ENCODE measurements around the gene KIAA0753. TPM values are rescaled to one million over a fixed set of nuclear protein-coding genes. Genes with fewer than 3 reads are reported as not detected.

KIAA0753 gene
- total and polyA plus RNA-seq, 10 of the 15 experiments (the other 5 are each of a cell fraction or from before 2014, with no cell fraction given) = 2.2 to 15.2 (median 7.7) TPM

- TF ChIP-seq E4F1 (IDR thresholded peaks at IDR 0.05; ENCODE audit: borderline replicate concordance, partially characterized antibody) (no peak), TBL1XR1 (IDR thresholded peaks at IDR 0.05; ENCODE audit: low read depth, low read length) (no peak), PAX8 (IDR thresholded peaks at IDR 0.05) (no peak)
Observed at GRCh38 chr17:6571452-6571781, 69.1 kb downstream of the KIAA0753 start (continued).

GRCh38 chr17:6570731-6571451, 69.6 kb downstream of the KIAA0753 start:
- WGBS (ENCODE audit: insufficient coverage, insufficient replicate concordance, low lambda C conversion rate, missing lambda C conversion rate) = 84% methylated on average over 18 of the region's 18 CpGs
- H3K9me3 ChIP-seq (replicated peaks; ENCODE audit: control insufficient read depth, insufficient read depth, low read length) = no peaks in the 10 kb centered on the region
- H3K79me2 ChIP-seq (ENCODE audit: control insufficient read depth, insufficient read depth, low read length) = no peaks in the 10 kb centered on the region
- intact Hi-C loops (cut with micrococcal nuclease; ENCODE audit: unreplicated experiment) = no loop called here
- no TSS peak for BruUV-seq (replicated peaks)
- ChIA-PET POLR2A (no interaction called here), RAD21 (ENCODE audit: unreplicated experiment) (no interaction called here), CTCF (no interaction called here), SMC1A (ENCODE audit: uncharacterized antibody, unreplicated experiment) (no interaction called here)
- H3K9ac ChIP-seq (ENCODE audit: control insufficient read depth, insufficient read depth, low read length) = no peak overlapping the region
- FAIRE-seq (no peak), ATAC-seq (no peak), DNase-seq (ENCODE audit: low read depth, low spot score) (no peak)
- in situ Hi-C loops (cut with MboI) = no loop called here
- peaks cover 13% of the 10 kb centered on the region for H3K4me1 ChIP-seq (ENCODE audit: control insufficient read depth, insufficient read depth, low read length)
- no peak overlapping the region for H2AFZ ChIP-seq (ENCODE audit: control insufficient read depth, low read depth, low read length)
- TF ChIP-seq HDAC6 (IDR thresholded peaks at IDR 0.05; ENCODE audit: unreplicated experiment) (no peak), NR2F1 (conservative IDR thresholded peaks at IDR 0.05) (no peak), RCOR1 (conservative IDR thresholded peaks at IDR 0.05; ENCODE audit: low read depth, low read length) (no peak), E2F4 (IDR thresholded peaks at IDR 0.05; ENCODE audit: low read depth, low read length) (no peak), POLR2AphosphoS5 (IDR thresholded peaks at IDR 0.05; ENCODE audit: low read length) (no peak)
- H3K27me3 ChIP-seq (replicated peaks in 1 of 2; ENCODE audit: control insufficient read depth in 2 of 2, insufficient read depth in 2 of 2, low read length in 1 of 2) = no peaks in the 10 kb centered on the region
- no peaks in the 10 kb centered on the region for H4K20me1 ChIP-seq (ENCODE audit: control insufficient read depth, insufficient read depth)
- no peaks in the 10 kb centered on the region for H3K36me3 ChIP-seq (ENCODE audit: control insufficient read depth in 2 of 2, insufficient read depth in 2 of 2, low read length in 1 of 2)
- no peak overlapping the region for H3K27ac ChIP-seq (ENCODE audit: control insufficient read depth, insufficient read depth)
- H3K4me2 ChIP-seq (ENCODE audit: control insufficient read depth, insufficient read depth) = no peak overlapping the region
- H3K4me3 ChIP-seq = no peak overlapping the region
